ENCODE measurements around the gene KIF21B. TPM values are rescaled to one million over a fixed set of nuclear protein-coding genes. Genes with fewer than 3 reads are reported as not detected.

The KIF21B gene
- total and polyA plus RNA-seq, 2 of the 8 experiments (the other 6 are each of a cell fraction or from before 2014, with no cell fraction given) = 10.8 to 26.5 TPM

GRCh38 chr1:200992382-200993048 lies 31.0 kb downstream of the KIF21B start:
- Histone ChIP-seq H3K4ac (replicated peaks; ENCODE audit: insufficient read length, low read depth, low read length) (no peak overlapping the region), H3K9ac (replicated peaks in 1 of 4; ENCODE audit: extremely low read depth in 1 of 4, low read depth in 3 of 4, low read length in 3 of 4) (no peak overlapping the region), H3K23me2 (ENCODE audit: low read depth, low read length) (no peaks in the 10 kb centered on the region), H2BK5ac (ENCODE audit: low read depth, low read length) (no peak overlapping the region; the same call in 1 of the 2 replicates), H3K79me2 (ENCODE audit: control insufficient read depth in 1 of 2, insufficient read depth in 2 of 2, low read length in 2 of 2) (no peaks in the 10 kb centered on the region), H3K23ac (ENCODE audit: insufficient read length) (no peak overlapping the region), H3K18ac (ENCODE audit: extremely low read depth, low read length) (no peak overlapping the region), H2AK5ac (ENCODE audit: low read depth, low read length) (no peak overlapping the region), H3K27ac (ENCODE audit: low read depth, low read length) (no peak overlapping the region), H2AFZ (ENCODE audit: low read length) (no peak overlapping the region), H3K56ac (replicated peaks; ENCODE audit: insufficient read length, low read depth, low read length) (no peak overlapping the region), H4K5ac (ENCODE audit: insufficient read length, low read depth, low read length) (no peak overlapping the region), H4K20me1 (replicated peaks in 1 of 2; ENCODE audit: control insufficient read depth in 1 of 2, insufficient read depth in 2 of 2, low read length in 2 of 2) (peaks cover 0 to 6% of the 10 kb centered on the region in 2 experiments), H3K14ac (ENCODE audit: insufficient read length) (no peak overlapping the region), H3K79me1 (ENCODE audit: low read depth, low read length) (no peaks in the 10 kb centered on the region), H2BK120ac (replicated peaks; ENCODE audit: low read depth, low read length) (no peak overlapping the region), H3K4me1 (replicated peaks in 1 of 4; ENCODE audit: control insufficient read depth in 3 of 4, insufficient read depth in 4 of 4, low read length in 3 of 4) (no peaks in the 10 kb centered on the region), H2BK15ac (ENCODE audit: low read length) (no peak overlapping the region), H3K9me3 (ENCODE audit: insufficient read depth in 2 of 2, low read depth in 1 of 2, low read length in 1 of 2) (no peaks in the 10 kb centered on the region), H2BK20ac (ENCODE audit: low read length) (no peak overlapping the region), H3K4me2 (ENCODE audit: insufficient read depth in 1 of 2, low read depth in 2 of 2, low read length in 2 of 2) (no peak overlapping the region), H2BK12ac (ENCODE audit: low read depth, low read length) (no peak overlapping the region), H3K4me3 (ENCODE audit: extremely low read depth in 1 of 4, insufficient read depth in 2 of 4, low read depth in 3 of 4, low read length in 4 of 4) (no peak overlapping the region), H4K8ac (ENCODE audit: extremely low read depth, insufficient read depth, low read length) (no peak overlapping the region), H4K91ac (replicated peaks; ENCODE audit: insufficient read length, low read length) (no peak overlapping the region), H3K27me3 (replicated peaks in 1 of 4; ENCODE audit: control insufficient read depth in 3 of 4, extremely low read depth in 1 of 4, insufficient read depth in 3 of 4, low read length in 3 of 4) (no peaks in the 10 kb centered on the region), H3K36me3 (ENCODE audit: control insufficient read depth in 2 of 4, insufficient read depth in 4 of 4, low read length in 3 of 4) (peaks cover 0 to 31% (median 12%) of the 10 kb centered on the region in 4 experiments; a peak in 6 of 8 replicates)
- FAIRE-seq = no peak
- CTCF ChIA-PET (ENCODE audit: partially characterized antibody) = interaction anchor here (1.5 to 28.5 kb wide), 5 partner anchors 13 to 457 kb away, joined by 3 to 640 read pairs (median 146); partner anchors contain the start of gene KIF21B
- POLR2A ChIA-PET (ENCODE audit: partially characterized antibody) = no interaction called here
- DNase-seq (ENCODE audit: low read depth in 1 of 2, low spot score in 2 of 2) = no peak
- WGBS, 2 experiments (ENCODE audit: extremely low coverage in 1 of 2, insufficient coverage in 1 of 2, insufficient read length in 1 of 2, insufficient replicate concordance in 2 of 2, low coverage in 1 of 2, low lambda C conversion rate in 2 of 2, missing lambda C conversion rate in 1 of 2) = 95% methylated on average over 4 of the region's 4 CpGs; no CpG with 5 or more reads in 1 of the 2 experiments
- TF ChIP-seq SP2 (IDR thresholded peaks at IDR 0.05; ENCODE audit: low read length) (no peak), EZH2 (IDR thresholded peaks at IDR 0.05; ENCODE audit: low read depth, low read length, severe bottlenecking) (no peak)
